IPS-NIHi7 (cell line): ENCODE data around the gene CLDN8.
A peak's percentile ranks its signal among the peaks of the same experiment; 100 is the strongest.

Experiments
- DNase-seq: peaks from one replicate; pipeline ENCODE4 v3.0.0; 2012; ENCODE audit warnings: mixed read lengths; ENCODE audit errors: extremely low spot score

The CLDN8 gene

GRCh38 chr21:30216041-30216723 lies at the start of gene CLDN8:
TSS of gene CLDN8 (minus strand) at chr21:30216097. CDS start at chr21:30215925, 172 bp downstream.
- DNase-seq: no peak

DNA sequence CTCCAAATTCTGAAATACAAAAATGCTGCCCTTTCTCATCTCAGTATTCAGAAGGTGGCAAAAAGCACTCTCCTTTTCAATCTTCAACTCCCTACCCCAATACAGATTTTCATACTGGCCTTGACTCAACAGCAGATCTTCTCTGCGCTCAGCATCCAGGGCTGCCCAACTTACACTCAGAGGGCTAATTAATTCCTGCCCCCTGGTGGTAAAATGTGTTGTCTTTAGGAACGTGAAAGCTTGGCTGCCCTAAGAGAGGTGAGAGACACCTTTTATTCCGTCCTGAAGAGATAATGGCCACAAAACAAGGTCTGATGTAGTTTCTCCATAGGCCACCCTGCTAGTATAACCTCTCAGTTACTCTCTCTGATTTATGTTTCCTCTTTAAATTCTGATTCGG lies 41.9 kb upstream of the CLDN8 start:
- DNase-seq: peak; percentile 73

DNA sequence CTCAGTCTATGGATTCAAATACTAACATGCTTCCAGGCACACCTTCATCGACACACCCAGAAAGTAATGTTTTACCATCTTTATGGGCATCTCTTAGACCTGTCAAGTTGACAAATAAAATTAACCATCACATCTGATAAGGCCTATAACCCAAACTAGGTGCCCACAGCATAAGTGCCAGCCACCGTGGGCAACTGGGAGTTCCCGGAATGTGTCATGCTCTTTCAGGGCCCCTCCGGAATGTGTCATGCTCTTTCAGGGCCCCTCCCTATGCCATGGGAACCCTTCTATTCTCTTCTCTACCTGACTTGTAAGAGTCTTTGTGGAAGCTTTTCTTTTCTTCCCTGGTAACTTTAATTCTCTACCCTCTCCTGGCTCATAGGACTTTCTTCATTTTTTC lies 40.2 kb upstream of the CLDN8 start:
- DNase-seq: no peak

DNA sequence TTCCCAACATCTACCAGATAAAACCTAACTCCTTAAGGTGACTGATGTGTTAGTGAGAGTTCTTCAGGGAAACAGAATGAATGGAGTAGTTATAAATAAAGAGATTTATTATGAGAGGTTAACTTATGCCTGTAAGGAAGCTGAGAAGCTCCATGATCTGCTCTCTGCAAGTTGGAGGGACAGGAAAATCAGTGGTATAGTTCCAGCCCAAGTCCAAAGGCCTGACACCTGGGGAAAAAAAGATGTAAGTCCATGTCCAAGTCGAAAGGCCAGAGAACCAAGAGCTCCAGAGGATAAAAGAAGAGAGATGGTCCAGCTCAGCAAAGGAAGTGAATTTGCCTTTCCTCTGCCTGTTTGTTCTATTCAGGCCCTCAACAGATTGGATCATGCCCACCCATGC lies 39.8 kb upstream of the CLDN8 start:
- no peak for DNase-seq

GRCh38 chr21:30251781-30252180 lies 35.9 kb upstream of the CLDN8 start:
- DNase-seq: no peak

DNA sequence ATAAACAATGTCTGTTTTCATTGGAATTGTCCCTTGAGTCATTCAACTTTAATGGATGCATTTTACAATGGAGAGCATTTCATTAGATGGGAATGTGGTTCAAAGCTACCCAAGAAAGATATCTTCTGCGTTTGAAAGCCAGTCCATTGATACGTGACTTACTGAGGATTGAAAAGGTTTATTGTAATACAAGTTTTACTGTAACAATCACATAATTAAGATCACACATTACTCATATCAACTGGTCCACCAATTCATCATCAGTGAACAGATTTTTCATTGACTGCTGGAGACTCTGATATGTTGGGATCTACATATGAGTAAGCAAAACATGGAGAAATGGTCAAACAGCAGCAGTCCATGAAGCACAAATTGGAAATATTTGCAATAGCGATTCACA lies 34.0 kb upstream of the CLDN8 start:
- no peak for DNase-seq

DNA sequence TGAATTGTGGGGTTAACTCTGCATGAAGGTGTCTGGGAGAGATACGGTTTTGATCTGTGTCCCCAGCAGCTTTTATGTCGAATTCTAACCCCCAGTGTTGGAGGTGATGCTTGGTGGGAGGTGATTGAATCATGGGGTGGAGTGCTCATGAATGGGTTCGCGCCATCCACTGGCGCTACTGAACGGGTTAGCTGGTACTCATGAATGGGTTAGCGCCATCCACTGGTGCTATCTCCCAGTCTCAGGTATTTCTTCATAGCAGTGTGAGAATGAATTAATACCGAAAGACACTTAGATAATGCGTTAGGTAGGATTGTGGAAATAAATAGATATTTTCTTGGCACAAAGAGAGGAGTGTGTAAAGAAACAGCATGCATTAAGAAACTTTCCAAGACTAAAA lies 32.9 kb upstream of the CLDN8 start:
- no peak for DNase-seq

- DNase-seq: no peak
Measured at GRCh38 chr21:30245061-30245460, 29.2 kb upstream of the CLDN8 start.

DNA sequence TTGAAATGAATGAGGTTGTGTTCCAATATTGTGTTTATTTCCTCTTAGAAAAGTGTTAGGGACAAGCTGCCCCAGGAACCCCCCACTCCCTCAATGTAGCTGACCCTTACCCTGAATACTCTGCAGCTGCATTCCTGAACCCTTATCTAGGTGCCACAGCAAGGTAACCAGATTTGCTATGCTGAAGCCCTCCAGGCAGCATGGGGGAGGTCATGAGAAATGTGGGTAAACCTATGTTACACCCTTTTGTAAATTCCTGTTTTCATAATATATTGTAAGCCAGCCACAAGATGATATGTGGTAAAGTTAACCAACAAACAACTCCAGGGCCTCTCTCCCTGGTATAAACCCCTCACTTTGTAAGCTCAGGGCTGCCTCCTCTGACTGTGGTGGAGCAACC lies 27.8 kb upstream of the CLDN8 start:
- DNase-seq: no peak

- no peak for DNase-seq
Measured at GRCh38 chr21:30240661-30241060, 24.8 kb upstream of the CLDN8 start.

DNA sequence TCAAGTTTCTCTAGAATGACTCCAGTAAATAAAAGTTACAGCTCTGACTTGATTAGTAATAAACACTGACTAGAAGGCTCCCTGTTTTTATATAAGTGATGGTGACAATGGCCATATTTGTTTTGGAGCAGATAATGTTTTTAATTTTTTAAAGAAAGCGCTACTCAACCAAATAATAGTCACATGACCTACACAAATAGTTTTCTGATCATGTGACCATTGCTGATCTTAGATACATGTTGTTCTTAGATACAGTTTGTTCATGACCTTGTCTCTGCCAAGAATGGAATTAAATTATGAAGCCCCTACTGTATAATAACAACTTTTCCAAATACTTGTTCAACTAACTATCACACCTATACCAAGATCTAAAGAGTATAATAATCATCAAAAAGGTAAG lies 22.3 kb upstream of the CLDN8 start:
- no peak for DNase-seq

DNA sequence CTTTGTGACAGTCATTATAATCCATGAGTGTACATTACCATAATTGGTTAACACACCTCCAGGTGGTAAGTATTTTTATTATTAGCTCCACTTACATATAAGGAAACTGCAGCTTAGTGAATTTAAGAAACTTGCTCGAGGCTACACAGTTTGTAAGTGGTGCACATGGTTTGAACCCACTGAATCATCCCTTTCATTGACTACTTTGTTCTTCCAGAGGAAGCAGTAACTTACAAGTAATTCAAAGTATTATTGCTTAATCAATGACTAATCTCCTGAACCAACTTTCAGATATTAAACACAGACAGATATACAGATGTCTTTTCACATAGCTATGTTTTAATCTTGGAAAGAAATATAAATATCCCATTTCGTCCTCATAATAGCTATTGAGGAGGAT lies 18.7 kb upstream of the CLDN8 start:
- DNase-seq: no peak

DNA sequence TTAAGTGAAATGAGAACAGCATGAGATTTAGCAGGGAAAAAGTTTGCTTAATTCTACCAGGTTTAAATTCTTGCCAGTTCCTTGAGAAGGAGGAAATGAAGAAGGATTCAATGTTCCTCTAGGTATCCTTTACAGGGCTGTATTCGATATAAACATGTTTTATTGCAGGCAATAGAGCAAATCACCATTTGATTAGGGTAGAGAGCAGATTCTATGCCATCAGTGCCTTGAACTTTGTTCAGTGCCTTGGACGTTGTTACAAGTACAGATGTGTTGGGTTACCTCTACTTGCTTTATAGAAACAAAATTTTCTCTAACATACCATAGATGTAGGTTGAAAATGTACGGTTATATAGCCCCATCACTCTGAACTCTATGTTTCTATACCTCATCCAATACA lies 18.2 kb upstream of the CLDN8 start:
- no peak for DNase-seq

DNA sequence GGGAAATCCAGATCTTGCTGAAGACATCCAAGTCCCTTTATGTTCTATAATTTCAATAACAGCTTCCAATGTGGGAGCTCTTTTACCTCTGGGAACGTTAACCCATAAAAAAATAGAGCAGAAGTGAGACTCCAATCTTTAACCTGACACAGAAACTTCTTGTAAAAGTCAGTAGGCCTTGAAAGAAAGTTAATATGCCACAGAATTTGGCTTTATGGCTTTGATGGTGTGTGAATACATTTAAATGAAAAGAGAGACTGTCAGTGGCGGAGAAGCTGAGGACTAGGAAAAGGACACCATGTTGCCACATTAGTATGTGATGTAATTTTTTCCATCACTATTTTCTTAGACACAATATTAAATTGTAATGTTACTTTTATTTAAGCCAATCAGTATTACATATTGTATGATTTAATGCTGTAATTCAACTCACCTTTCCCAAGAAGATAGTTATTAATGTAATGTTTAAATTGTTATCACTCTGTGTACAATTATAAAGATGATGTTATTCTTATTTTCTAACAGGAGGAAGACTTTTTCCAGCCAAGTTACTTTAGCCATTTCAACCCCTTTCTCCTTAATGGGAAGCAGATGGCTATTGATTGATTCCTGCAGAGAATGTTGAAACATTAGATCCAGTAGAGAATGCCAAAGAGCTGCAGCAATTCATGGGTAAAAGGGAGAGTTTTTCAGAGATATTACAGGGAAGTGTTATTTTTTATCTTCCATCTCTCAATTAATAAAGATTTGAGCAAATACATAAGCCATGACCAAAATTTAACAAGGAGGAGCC lies 17.5 kb upstream of the CLDN8 start:
- no peak for DNase-seq

- DNase-seq: no peak
Measured at GRCh38 chr21:30232011-30232410, 16.1 kb upstream of the CLDN8 start.

- no peak for DNase-seq
Measured at GRCh38 chr21:30227633-30228404, 11.9 kb upstream of the CLDN8 start.

- no peak for DNase-seq
Measured at GRCh38 chr21:30227128-30227527, 11.2 kb upstream of the CLDN8 start.

GRCh38 chr21:30223596-30223995 lies 7.7 kb upstream of the CLDN8 start:
- no peak for DNase-seq

GRCh38 chr21:30222724-30223123 lies 6.8 kb upstream of the CLDN8 start:
- DNase-seq: no peak

- DNase-seq: no peak
Measured at GRCh38 chr21:30211071-30211470, 4.8 kb downstream of the CLDN8 start.

DNA sequence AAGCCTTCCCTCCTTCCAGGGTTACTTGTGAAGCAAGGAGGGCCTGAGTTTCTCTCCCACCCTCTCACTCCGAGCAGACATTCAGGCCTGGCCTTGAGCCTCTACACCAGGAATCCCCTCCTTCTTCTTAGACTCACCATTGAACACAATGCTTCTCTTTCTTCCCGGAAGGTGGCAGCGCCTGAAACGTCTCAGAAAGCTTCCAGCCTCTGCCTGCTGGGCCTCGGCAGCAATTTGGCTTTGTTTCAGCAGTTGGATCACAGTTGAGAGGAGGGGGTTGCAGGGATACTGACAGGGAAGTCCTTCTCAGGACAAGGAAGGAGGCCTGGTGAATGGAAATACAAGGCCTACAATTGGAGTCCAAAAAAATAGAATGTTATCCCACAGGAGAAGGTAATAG lies 6.3 kb downstream of the CLDN8 start:
- DNase-seq: peak; percentile 13

- no peak for DNase-seq
Measured at GRCh38 chr21:30207252-30207579, 8.7 kb downstream of the CLDN8 start.
